B cell (primary cell): ENCODE data around the gene SKA3. TPM values are rescaled to one million over a fixed set of nuclear protein-coding genes. Genes with fewer than 3 reads are reported as not detected.
"Not testable (repeated sequence)": the region's sequence is repeated elsewhere in the genome, so short reads cannot be mapped to it uniquely, and the experiment has no call there.

Experiments used
- ATAC-seq: fragments of 200-7000 bp; cut with Tn5 transposase; one replicate; pipeline ENCODE4 v1.10.0; 2021; ENCODE audit warnings: low read depth, mild to moderate bottlenecking, moderate number of reproducible peaks, moderate library complexity
- CTCF ChIA-PET: fragments of 350-600 bp; sonication (Branson Sonifier 250); formaldehyde crosslinking; loops from one replicate; lab custom pipeline; 2021; ENCODE audit warnings: antibody characterized with exemption, inconsistent platforms; lab: Charles Lee
- POLR2A ChIA-PET: fragments of 350-600 bp; sonication (Branson Sonifier 250); formaldehyde crosslinking; loops from one replicate; lab custom pipeline; 2021; ENCODE audit warnings: antibody characterized with exemption; lab: Charles Lee
- DNase-seq: peaks from one replicate; pipeline ENCODE4 v3.0.0; 2013
- H2AFZ ChIP-seq: 2 replicates; pipeline ENCODE4 v1.6.1; 2012; ENCODE audit warnings: mild to moderate bottlenecking, low read depth, low read length; ENCODE audit not compliant: insufficient read depth, poor library complexity, severe bottlenecking
- H3K27ac ChIP-seq, 2 donors: 1 replicate in 1 of 2; 2 replicates in 1 of 2; pipeline ENCODE4 v1.5.1; 2012 to 2013; ENCODE audit warnings: low read length in 2 of 2, mild to moderate bottlenecking in 2 of 2, moderate library complexity in 1 of 2
- H3K27me3 ChIP-seq, 4 experiments: fragments of 200-600 bp in 1 of 4; sonication (generic) in 1 of 4; replicated peaks in 1 of 4; 1 replicate in 2 of 4; 2 replicates in 2 of 4; pipeline versions ENCODE4 v1.6.1 to v1.7.0; 2013 to 2016; ENCODE audit warnings: low read length in 3 of 4, mild to moderate bottlenecking in 2 of 4, mixed read lengths in 1 of 4, moderate library complexity in 1 of 4; ENCODE audit not compliant: insufficient read depth in 4 of 4, control insufficient read depth in 3 of 4; ENCODE audit errors: control extremely low read depth in 1 of 4
- H3K36me3 ChIP-seq, 2 experiments: replicated peaks in 1 of 2; 1 replicate in 1 of 2; 2 replicates in 1 of 2; pipeline versions ENCODE4 v1.6.1 to v1.7.1; 2013; ENCODE audit warnings: low read length in 1 of 2; ENCODE audit not compliant: insufficient read depth in 2 of 2, control insufficient read depth in 1 of 2; ENCODE audit errors: control extremely low read depth in 1 of 2, extremely low read depth in 1 of 2
- H3K4me1 ChIP-seq, 2 donors: fragments of 200-600 bp in 1 of 2; sonication (generic) in 1 of 2; 1 replicate in 1 of 2; 2 replicates in 1 of 2; pipeline versions ENCODE4 v1.5.1 to v1.6.1; 2013 to 2017; ENCODE audit warnings: low read length in 2 of 2; ENCODE audit not compliant: control insufficient read depth in 2 of 2, insufficient read depth in 2 of 2
- H3K4me2 ChIP-seq: replicated peaks from 2 replicates; pipeline ENCODE3; 2012; ENCODE audit warnings: mild to moderate bottlenecking, low read depth, low read length; ENCODE audit not compliant: poor library complexity, severe bottlenecking
- H3K4me3 ChIP-seq, 5 experiments: fragments of 200-600 bp in 1 of 5; sonication (generic) in 1 of 5; 1 replicate in 3 of 5; 2 replicates in 2 of 5; pipeline versions ENCODE4 v1.5.1 to v1.7.0; 2011 to 2016; ENCODE audit warnings: low read length in 4 of 5, mild to moderate bottlenecking in 4 of 5, low read depth in 2 of 5, control low read depth in 1 of 5, moderate library complexity in 1 of 5; ENCODE audit not compliant: insufficient read depth in 1 of 5; ENCODE audit errors: control extremely low read depth in 1 of 5, extremely low read depth in 1 of 5
- H3K79me2 ChIP-seq: fragments of 200-600 bp; sonication (generic); one replicate; pipeline ENCODE4 v1.6.0; 2016; ENCODE audit warnings: low read length; ENCODE audit not compliant: control insufficient read depth, insufficient read depth
- H3K9ac ChIP-seq: fragments of 200-600 bp; sonication (generic); 2 replicates; pipeline ENCODE4 v1.6.1; 2017; ENCODE audit warnings: mild to moderate bottlenecking, low read length, moderate library complexity
- H3K9me3 ChIP-seq, 3 donors: one replicate each; pipeline versions ENCODE4 v1.6.1 to v1.7.1; 2013; ENCODE audit warnings: low read length in 2 of 3; ENCODE audit not compliant: control insufficient read depth in 2 of 3, insufficient read depth in 1 of 3; ENCODE audit errors: control extremely low read depth in 1 of 3
- H4K20me1 ChIP-seq: 2 replicates; pipeline ENCODE4 v1.6.0; 2012; ENCODE audit warnings: mild to moderate bottlenecking, low read length; ENCODE audit not compliant: insufficient read depth, control insufficient read depth, poor library complexity, severe bottlenecking
- H3K27ac Mint-ChIP-seq: one replicate; pipeline ENCODE4 v1.8.0; 2021; ENCODE audit warnings: mixed read lengths
- H3K27me3 Mint-ChIP-seq: one replicate; pipeline ENCODE4 v1.8.0; 2021; ENCODE audit warnings: mixed read lengths
- H3K4me1 Mint-ChIP-seq: one replicate; pipeline ENCODE4 v1.8.0; 2021; ENCODE audit warnings: mixed read lengths
- H3K4me3 Mint-ChIP-seq: one replicate; pipeline ENCODE4 v1.8.0; 2021; ENCODE audit warnings: mixed read lengths
- H3K9me3 Mint-ChIP-seq: one replicate; pipeline ENCODE4 v1.8.0; 2022; ENCODE audit warnings: mixed read lengths; ENCODE audit not compliant: insufficient read depth
- EZH2 ChIP-seq: IDR thresholded peaks from 2 replicates; pipeline ENCODE4 v1.6.1; 2012; ENCODE audit warnings: borderline replicate concordance, low read depth, mild to moderate bottlenecking, moderate library complexity, low read length; ENCODE audit not compliant: insufficient read depth, poor library complexity, severe bottlenecking
- WGBS: methylation state at CpG from one replicate; pipeline ENCODE4 v1.1.5; 2013; ENCODE audit warnings: missing lambda C conversion rate; ENCODE audit not compliant: insufficient coverage; 5-methylcytosine and 5-hydroxymethylcytosine counted together
- intact Hi-C: fragments of 100-400 bp; cut with micrococcal nuclease; formaldehyde crosslinking; loops from one replicate; pipeline ENCODE4 v1.10.0; 2022
- polyA plus RNA-seq: library from polyadenylated mRNA; depleted of rRNA; stranded (reverse); fragments of >200 nt; gene quantifications from 2 replicates; pipeline ENCODE4 v1.2.3, GENCODE V29; 2012
- total RNA-seq, 2 donors: library from RNA; stranded (reverse); fragments of 120-200 nt in 1 of 2; gene quantifications; 1 replicate in 1 of 2; 2 replicates in 1 of 2; pipeline versions ENCODE4 v1.2.3 to v1.2.4, GENCODE V29; 2013 to 2022
- TF ChIP-seq, protein P1 (sequence below): fragments of 200-600 bp; IDR thresholded peaks from one replicate; pipeline ENCODE4 v1.8.0; 2022; ENCODE audit warnings: antibody characterized with exemption, mild to moderate bottlenecking

SKA3 gene
- total and polyA plus RNA-seq, 2 donors (not counting 1 experiment from before 2014, with no cell fraction given) = 0.07 to 0.20 TPM

DNA sequence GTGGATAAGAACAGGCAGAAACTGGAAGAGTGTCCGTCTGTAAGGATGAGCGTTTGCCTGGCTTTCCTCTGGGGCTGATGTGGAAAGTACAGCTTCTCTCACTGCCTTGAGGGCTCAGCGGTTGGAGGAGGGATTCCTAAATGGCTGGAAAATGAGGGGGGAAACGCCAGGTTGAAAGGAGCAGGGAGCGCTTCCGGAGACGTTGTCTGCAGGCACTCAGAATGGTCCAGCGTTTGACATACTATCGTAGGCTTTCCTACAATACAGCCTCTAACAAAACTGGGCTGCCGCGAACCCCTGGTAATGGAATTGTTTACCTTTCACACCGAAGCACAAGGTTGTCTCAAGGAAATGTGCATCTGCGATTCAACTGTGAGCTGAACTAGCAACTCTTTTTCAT is 40.0 kb upstream of the SKA3 start:
- Histone ChIP-seq H3K4me2 (no peak overlapping the region), H3K4me1 (no peaks in the 10 kb centered on the region), H3K9ac (no peak overlapping the region), H3K9me3 (peaks cover 0 to 8% (median 0%) of the 10 kb centered on the region in 3 donors), H2AFZ (no peak overlapping the region), H3K27ac (no peak overlapping the region), H3K27me3 (peaks cover 0 to 4% (median 0%) of the 10 kb centered on the region in 4 experiments), H3K36me3 (no peaks in the 10 kb centered on the region), H3K4me3 (no peak overlapping the region), H3K79me2 (no peaks in the 10 kb centered on the region), H4K20me1 (no peaks in the 10 kb centered on the region)
- ChIA-PET CTCF (no interaction called here), POLR2A (no interaction called here)
- intact Hi-C loops = no loop called here
- no peak for DNase-seq
- WGBS = 89% methylated on average over 11 of the region's 13 CpGs
- Mint-ChIP-seq H3K9me3 (peaks cover 4% of the 10 kb centered on the region), H3K4me3 (no peak overlapping the region), H3K27ac (no peak overlapping the region), H3K4me1 (no peaks in the 10 kb centered on the region), H3K27me3 (peaks cover 23% of the 10 kb centered on the region)
- no peak for ATAC-seq
- TF ChIP-seq, protein P1, sequence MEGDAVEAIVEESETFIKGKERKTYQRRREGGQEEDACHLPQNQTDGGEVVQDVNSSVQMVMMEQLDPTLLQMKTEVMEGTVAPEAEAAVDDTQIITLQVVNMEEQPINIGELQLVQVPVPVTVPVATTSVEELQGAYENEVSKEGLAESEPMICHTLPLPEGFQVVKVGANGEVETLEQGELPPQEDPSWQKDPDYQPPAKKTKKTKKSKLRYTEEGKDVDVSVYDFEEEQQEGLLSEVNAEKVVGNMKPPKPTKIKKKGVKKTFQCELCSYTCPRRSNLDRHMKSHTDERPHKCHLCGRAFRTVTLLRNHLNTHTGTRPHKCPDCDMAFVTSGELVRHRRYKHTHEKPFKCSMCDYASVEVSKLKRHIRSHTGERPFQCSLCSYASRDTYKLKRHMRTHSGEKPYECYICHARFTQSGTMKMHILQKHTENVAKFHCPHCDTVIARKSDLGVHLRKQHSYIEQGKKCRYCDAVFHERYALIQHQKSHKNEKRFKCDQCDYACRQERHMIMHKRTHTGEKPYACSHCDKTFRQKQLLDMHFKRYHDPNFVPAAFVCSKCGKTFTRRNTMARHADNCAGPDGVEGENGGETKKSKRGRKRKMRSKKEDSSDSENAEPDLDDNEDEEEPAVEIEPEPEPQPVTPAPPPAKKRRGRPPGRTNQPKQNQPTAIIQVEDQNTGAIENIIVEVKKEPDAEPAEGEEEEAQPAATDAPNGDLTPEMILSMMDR = no peak
- no peak for TF ChIP-seq EZH2

DNA sequence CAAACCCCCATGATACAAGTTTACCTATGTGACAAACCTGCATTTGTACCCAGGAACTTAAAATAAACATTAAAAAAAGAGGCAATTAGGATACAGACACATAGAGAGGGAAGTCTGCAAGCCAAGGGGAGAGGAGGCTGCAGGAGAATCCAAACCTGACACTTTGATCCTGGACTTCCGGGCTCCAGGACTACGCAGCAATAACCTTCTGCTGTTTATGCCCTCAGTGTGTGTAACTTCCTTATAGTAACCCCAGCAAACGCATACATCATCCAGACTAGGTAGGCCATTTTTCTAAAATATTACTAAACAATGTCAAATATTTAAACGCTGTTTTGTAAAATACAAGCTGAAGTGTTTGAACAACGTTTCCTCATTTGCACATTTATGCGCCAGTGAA is 39.1 kb upstream of the SKA3 start:
- POLR2A ChIA-PET, H3K4me1 Mint-ChIP-seq, CTCF ChIA-PET, H2AFZ ChIP-seq, H3K9me3 ChIP-seq, H3K4me2 ChIP-seq, H3K4me3 Mint-ChIP-seq, H3K36me3 ChIP-seq, H3K4me3 ChIP-seq, H3K27ac Mint-ChIP-seq, intact Hi-C loops, ATAC-seq, H3K79me2 ChIP-seq, H3K27me3 ChIP-seq, H3K4me1 ChIP-seq, DNase-seq, H3K9me3 Mint-ChIP-seq, H3K9ac ChIP-seq, H4K20me1 ChIP-seq, H3K27ac ChIP-seq: not testable (repeated sequence)
- WGBS = no CpG with 5 or more reads among the region's 6 CpGs
- peaks cover 28% of the 10 kb centered on the region for H3K27me3 Mint-ChIP-seq
